AG09309 (cell line): ENCODE data around the gene TMEM82.

ENCODE experiments used
- DNase-seq: peaks from one replicate; pipeline ENCODE4 v3.0.0-alpha.2; 2010; ENCODE audit warnings: low read depth
- H3K4me3 ChIP-seq: 2 replicates; pipeline ENCODE4 v1.5.1; 2011; ENCODE audit warnings: mild to moderate bottlenecking, low read depth, low read length, moderate library complexity; ENCODE audit not compliant: control insufficient read depth
- TF ChIP-seq, protein P1 (sequence below): IDR thresholded peaks from 2 replicates; pipeline ENCODE4 v1.5.1; 2011; ENCODE audit warnings: mild to moderate bottlenecking, low read depth, low read length, inconsistent platforms; ENCODE audit not compliant: insufficient read depth, control insufficient read depth; ENCODE audit errors: missing control alignments

TMEM82 gene

DNA sequence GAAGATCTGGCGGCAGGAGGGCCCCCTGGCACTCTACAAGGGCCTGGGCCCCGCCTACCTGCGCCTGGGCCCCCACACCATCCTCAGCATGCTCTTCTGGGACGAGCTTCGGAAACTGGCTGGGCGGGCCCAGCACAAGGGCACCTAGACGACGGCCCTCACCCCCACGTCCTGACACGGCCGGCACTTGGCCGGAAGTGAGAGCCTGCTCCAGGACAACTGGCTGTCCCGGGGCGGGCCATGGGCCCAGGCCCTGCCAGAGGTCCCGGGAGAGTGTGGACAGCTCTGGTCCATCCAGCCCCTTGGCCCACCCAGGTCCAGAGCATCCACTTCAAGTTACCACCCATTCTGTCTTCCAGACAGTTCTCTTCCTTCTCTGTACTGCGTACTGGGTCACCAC is 3.0 kb upstream of the TMEM82 start:
- TF ChIP-seq, protein P1, sequence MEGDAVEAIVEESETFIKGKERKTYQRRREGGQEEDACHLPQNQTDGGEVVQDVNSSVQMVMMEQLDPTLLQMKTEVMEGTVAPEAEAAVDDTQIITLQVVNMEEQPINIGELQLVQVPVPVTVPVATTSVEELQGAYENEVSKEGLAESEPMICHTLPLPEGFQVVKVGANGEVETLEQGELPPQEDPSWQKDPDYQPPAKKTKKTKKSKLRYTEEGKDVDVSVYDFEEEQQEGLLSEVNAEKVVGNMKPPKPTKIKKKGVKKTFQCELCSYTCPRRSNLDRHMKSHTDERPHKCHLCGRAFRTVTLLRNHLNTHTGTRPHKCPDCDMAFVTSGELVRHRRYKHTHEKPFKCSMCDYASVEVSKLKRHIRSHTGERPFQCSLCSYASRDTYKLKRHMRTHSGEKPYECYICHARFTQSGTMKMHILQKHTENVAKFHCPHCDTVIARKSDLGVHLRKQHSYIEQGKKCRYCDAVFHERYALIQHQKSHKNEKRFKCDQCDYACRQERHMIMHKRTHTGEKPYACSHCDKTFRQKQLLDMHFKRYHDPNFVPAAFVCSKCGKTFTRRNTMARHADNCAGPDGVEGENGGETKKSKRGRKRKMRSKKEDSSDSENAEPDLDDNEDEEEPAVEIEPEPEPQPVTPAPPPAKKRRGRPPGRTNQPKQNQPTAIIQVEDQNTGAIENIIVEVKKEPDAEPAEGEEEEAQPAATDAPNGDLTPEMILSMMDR: no peak
- no peak for DNase-seq
- no peak overlapping the region for H3K4me3 ChIP-seq

DNA sequence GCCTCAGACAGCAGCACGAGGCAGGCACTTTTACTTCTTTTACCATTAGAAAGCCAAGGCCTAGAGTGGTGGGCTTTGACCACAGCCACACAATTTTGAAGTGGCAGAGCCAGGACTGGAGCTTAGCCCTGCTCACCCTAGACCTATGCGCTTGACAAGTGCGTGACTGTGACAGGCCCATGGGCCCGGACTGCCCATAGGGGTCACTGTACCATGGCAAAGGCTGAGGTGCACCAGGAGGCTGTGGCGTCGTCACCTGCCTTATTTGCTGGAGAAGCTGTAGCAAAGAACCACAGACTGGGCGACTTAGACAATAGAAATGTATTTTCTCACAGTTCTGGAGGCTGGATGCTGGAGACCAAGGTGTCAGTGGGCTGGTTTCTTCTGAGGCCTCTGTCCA is 2.6 kb upstream of the TMEM82 start:
- DNase-seq: no peak

DNA sequence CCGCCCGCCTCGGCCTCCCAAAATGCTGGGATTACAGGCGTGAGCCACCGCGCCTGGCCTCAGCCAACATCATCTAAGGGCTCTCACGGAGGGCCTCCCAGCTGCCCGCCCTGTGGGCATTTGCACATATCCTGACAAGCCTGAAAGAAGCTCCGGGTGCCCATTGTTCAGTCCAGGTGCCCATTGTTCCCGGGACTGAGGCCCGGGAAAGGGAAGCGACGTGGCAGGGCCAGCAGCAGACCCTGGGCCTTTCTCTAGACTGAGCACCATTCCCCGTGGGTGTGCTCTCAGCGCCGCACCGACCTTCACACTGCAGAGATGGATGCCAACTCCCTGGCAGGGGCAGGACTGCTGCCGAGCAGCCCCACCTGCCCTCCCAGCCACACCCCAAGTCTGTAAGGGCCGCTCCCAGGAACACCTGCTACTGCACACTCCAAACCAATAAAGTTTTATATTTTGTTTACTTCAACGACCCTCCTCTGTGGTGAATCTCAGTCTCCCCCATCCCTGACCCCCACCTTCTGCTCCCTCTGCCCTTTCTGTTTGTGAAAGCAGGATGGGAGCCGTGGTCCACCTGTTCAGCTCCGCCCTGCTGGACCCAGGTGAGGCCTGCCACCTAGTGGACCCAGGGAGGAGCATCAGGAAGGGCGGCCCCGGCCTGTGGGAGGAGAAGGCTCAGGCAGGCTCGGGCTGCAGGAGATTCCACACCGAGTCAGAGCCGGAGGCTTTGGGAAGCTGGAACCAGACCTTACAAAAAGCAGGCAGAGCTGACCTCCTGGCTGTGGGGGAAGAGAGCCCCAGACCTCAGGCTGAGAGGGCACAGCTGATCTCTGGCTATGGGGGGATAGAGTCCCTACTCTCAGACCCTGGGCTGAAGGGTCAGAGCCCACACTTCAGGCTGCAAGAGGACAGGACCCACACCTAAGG is 1.1 kb upstream of the TMEM82 start:
- no peak overlapping the region for H3K4me3 ChIP-seq
- DNase-seq: no peak
- TF ChIP-seq, protein P1: peak; percentile 85

More for the DNA sequence above, 2.6 kb upstream of the TMEM82 start:
- H3K4me3 ChIP-seq: no peak overlapping the region
- TF ChIP-seq, protein P1: peak; percentile 32

DNA sequence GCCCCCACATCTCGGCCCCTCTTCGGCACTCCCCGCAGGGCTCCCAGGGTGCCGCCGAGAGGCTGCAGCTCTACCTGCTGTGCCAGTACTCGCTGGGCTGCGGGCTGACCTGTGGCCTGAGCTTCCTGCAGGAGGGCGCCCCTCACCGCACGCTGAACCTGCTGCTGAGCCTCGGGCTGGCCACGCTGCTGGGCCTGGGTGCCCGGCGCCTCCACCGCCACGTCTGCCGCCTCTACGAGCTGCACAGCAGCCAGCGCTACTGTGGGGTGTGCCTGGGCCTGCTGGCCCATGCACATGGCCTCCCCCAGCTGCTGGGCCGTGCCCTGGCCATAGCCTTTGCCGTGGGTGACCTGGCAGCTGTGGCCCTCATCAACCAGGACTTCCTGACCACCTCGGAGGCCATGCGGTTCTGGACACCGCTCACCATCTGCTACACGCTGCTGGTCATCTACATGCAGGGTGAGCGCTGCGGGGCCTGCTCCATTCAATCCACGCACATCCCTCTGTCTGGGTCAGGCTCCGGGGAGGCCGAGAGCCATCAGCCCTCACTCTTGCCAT is 1.9 kb downstream of the TMEM82 start:
- no peak for DNase-seq
- TF ChIP-seq, protein P1: no peak
- H3K4me3 ChIP-seq: no peak overlapping the region

DNA sequence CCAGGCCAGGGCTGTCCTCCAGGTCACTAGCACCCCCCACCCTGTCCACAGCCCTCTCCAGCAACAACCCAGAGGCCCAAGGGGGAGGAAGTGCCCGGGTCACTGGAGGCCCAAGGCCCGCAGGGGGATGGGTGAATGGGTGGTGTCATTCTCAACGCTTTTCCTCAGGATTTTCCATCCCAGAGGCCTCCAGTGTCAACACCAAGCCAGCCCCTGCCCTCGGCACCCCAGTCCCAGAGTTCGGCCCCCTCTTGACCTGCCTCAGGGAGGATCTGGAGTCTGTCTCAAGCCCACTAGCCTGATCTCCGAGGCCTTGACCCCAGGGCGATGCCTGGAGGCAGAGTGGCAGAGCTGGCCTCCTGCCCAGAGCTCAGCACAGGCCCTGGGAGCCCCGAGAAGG is 5.1 kb downstream of the TMEM82 start:
- no peak overlapping the region for H3K4me3 ChIP-seq
- no peak for DNase-seq
- TF ChIP-seq, protein P1: no peak

DNA sequence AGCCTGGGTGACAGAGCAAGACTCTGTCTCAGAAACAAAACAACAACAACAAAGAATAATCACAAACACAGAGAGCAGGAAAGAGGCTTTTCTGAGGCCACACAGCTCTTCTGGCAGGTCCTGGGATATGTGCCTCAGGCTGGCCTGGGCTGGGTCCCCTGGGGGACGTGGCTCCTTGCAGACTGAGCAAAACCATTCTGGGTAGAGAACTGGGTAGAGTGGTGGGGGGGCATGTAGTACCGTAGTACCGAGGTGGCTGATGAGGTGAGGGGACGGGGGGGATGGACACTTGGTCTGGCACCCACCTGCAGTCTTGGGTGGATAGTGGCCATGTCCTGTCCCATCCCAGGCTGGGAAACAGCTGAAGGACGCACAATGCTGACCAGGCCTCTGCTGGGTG is 6.0 kb downstream of the TMEM82 start:
- TF ChIP-seq, protein P1: no peak
- DNase-seq: no peak
- no peak overlapping the region for H3K4me3 ChIP-seq
